H9 (cell line): ENCODE results near the gene LRMDA. TPM values are rescaled to one million over a fixed set of nuclear protein-coding genes. Genes with fewer than 3 reads are reported as not detected.

Experiments
- DNase-seq: peaks from one replicate; pipeline ENCODE4 v3.0.0-alpha.2; 2017
- H2AFZ ChIP-seq: one replicate; pipeline ENCODE4 v1.6.1; 2013; ENCODE audit warnings: mild to moderate bottlenecking, low read length, control low read depth, moderate library complexity
- H2AK5ac ChIP-seq: 2 replicates; pipeline ENCODE4 v1.6.1; 2013; ENCODE audit warnings: low read length, control low read depth, mixed read lengths; ENCODE audit not compliant: insufficient read length
- H2BK120ac ChIP-seq: one replicate; pipeline ENCODE4 v1.6.1; 2013; ENCODE audit warnings: low read depth, mild to moderate bottlenecking, low read length, control low read depth, inconsistent platforms; ENCODE audit not compliant: poor library complexity, severe bottlenecking
- H2BK12ac ChIP-seq: 2 replicates; pipeline ENCODE4 v1.6.1; 2013; ENCODE audit warnings: low read length, control low read depth, mixed read lengths, low read depth; ENCODE audit not compliant: insufficient read length
- H2BK15ac ChIP-seq: 2 replicates; pipeline ENCODE4 v1.6.1; 2013; ENCODE audit warnings: low read depth, low read length, control low read depth
- H2BK20ac ChIP-seq: one replicate; pipeline ENCODE4 v1.6.1; 2013; ENCODE audit warnings: low read depth, mild to moderate bottlenecking, low read length, control low read depth, inconsistent platforms; ENCODE audit not compliant: poor library complexity, severe bottlenecking
- H2BK5ac ChIP-seq: 2 replicates; pipeline ENCODE4 v1.6.1; 2013; ENCODE audit warnings: low read length, control low read depth, mixed read lengths; ENCODE audit not compliant: insufficient read length
- H3K14ac ChIP-seq: 2 replicates; pipeline ENCODE4 v1.6.1; 2013; ENCODE audit warnings: low read length, control low read depth; ENCODE audit not compliant: insufficient read depth
- H3K18ac ChIP-seq: 2 replicates; pipeline ENCODE4 v1.6.1; 2013; ENCODE audit warnings: low read depth, mild to moderate bottlenecking, mixed read lengths, low read length, control low read depth; ENCODE audit not compliant: insufficient read length
- H3K23ac ChIP-seq: 2 replicates; pipeline ENCODE4 v1.6.1; 2013; ENCODE audit warnings: low read length, control low read depth, mixed read lengths, low read depth; ENCODE audit not compliant: insufficient read length
- H3K23me2 ChIP-seq: 2 replicates; pipeline ENCODE4 v1.6.1; 2013; ENCODE audit warnings: low read depth, mild to moderate bottlenecking, mixed read lengths, low read length, control low read depth; ENCODE audit not compliant: insufficient read length, poor library complexity, severe bottlenecking
- H3K27ac ChIP-seq: 2 replicates; pipeline ENCODE4 v1.5.1; 2013; ENCODE audit warnings: low read length, control low read depth, mixed read lengths, low read depth; ENCODE audit not compliant: insufficient read length
- H3K27me3 ChIP-seq: 2 replicates; pipeline ENCODE4 v1.6.1; 2013; ENCODE audit warnings: low read length, control low read depth, inconsistent platforms; ENCODE audit not compliant: insufficient read depth
- H3K4ac ChIP-seq: 2 replicates; pipeline ENCODE4 v1.6.1; 2013; ENCODE audit warnings: low read depth, mild to moderate bottlenecking, control low read depth, inconsistent platforms, low read length, moderate library complexity
- H3K4me1 ChIP-seq: 2 replicates; pipeline ENCODE4 v1.6.1; 2013; ENCODE audit warnings: low read length, control low read depth, inconsistent platforms; ENCODE audit not compliant: insufficient read depth
- H3K4me2 ChIP-seq: 2 replicates; pipeline ENCODE4 v1.6.1; 2013; ENCODE audit warnings: low read length, control low read depth, mixed read lengths; ENCODE audit not compliant: insufficient read length, insufficient read depth
- H3K56ac ChIP-seq: 2 replicates; pipeline ENCODE4 v1.6.1; 2013; ENCODE audit warnings: low read depth, mild to moderate bottlenecking, mixed read lengths, low read length, control low read depth; ENCODE audit not compliant: insufficient read length
- H3K79me1 ChIP-seq: 2 replicates; pipeline ENCODE4 v1.6.1; 2013; ENCODE audit warnings: low read depth, mild to moderate bottlenecking, moderate library complexity, low read length, control low read depth, inconsistent platforms; ENCODE audit not compliant: insufficient read depth, poor library complexity, severe bottlenecking
- H3K79me2 ChIP-seq: 2 replicates; pipeline ENCODE4 v1.6.1; 2013; ENCODE audit warnings: low read length, control low read depth, inconsistent platforms; ENCODE audit not compliant: insufficient read depth
- H3K9ac ChIP-seq: 2 replicates; pipeline ENCODE4 v1.6.1; 2013; ENCODE audit warnings: low read length, control low read depth, mixed read lengths; ENCODE audit not compliant: insufficient read length; ENCODE audit errors: extremely low read depth
- H3K9me3 ChIP-seq: one replicate; pipeline ENCODE4 v1.6.1; 2013; ENCODE audit warnings: low read depth, low read length, inconsistent platforms; ENCODE audit not compliant: control insufficient read depth
- H3T11ph ChIP-seq: one replicate; pipeline ENCODE4 v1.6.1; 2013; ENCODE audit warnings: mild to moderate bottlenecking, low read length, control low read depth, inconsistent platforms
- H4K20me1 ChIP-seq: one replicate; pipeline ENCODE4 v1.6.1; 2013; ENCODE audit not compliant: control insufficient read depth, insufficient read length, insufficient read depth
- H4K5ac ChIP-seq: 2 replicates; pipeline ENCODE4 v1.6.1; 2013; ENCODE audit warnings: low read depth, mild to moderate bottlenecking, mixed read lengths, low read length, control low read depth; ENCODE audit not compliant: insufficient read length
- H4K8ac ChIP-seq: replicated peaks from 2 replicates; pipeline ENCODE4 v1.6.1; 2013; ENCODE audit warnings: low read length, control low read depth, mixed read lengths, low read depth; ENCODE audit not compliant: insufficient read length
- H4K91ac ChIP-seq: 2 replicates; pipeline ENCODE4 v1.6.1; 2013; ENCODE audit warnings: low read depth, mild to moderate bottlenecking, moderate library complexity, mixed read lengths, low read length, control low read depth; ENCODE audit not compliant: insufficient read length
- H3K27ac Mint-ChIP-seq, 3 experiments: 2 replicates in 2 of 3; 3 replicates in 1 of 3; pipeline ENCODE4 v1.8.0; 2020 to 2021; ENCODE audit warnings: mixed read lengths in 3 of 3, mild to moderate bottlenecking in 1 of 3, moderate library complexity in 1 of 3
- H3K27me3 Mint-ChIP-seq: 2 replicates; pipeline ENCODE4 v1.8.0; 2021; ENCODE audit warnings: low read depth, mild to moderate bottlenecking, moderate library complexity, mixed read lengths
- H3K36me3 Mint-ChIP-seq, 3 experiments: 2 replicates in 2 of 3; 3 replicates in 1 of 3; pipeline ENCODE4 v1.8.0; 2020 to 2021; ENCODE audit warnings: low read depth in 3 of 3, mixed read lengths in 3 of 3; ENCODE audit not compliant: insufficient read depth in 1 of 3
- H3K4me1 Mint-ChIP-seq, 2 experiments: 2 replicates each; pipeline ENCODE4 v1.8.0; 2020; ENCODE audit warnings: mixed read lengths in 2 of 2
- H3K4me3 Mint-ChIP-seq, 2 experiments: 2 replicates in 1 of 2; 3 replicates in 1 of 2; pipeline ENCODE4 v1.8.0; 2020 to 2021; ENCODE audit warnings: mild to moderate bottlenecking in 2 of 2, mixed read lengths in 2 of 2, moderate library complexity in 1 of 2
- H3K9me3 Mint-ChIP-seq, 2 experiments: 2 replicates in 1 of 2; 3 replicates in 1 of 2; pipeline ENCODE4 v1.8.0; 2020; ENCODE audit warnings: mild to moderate bottlenecking in 2 of 2, mixed read lengths in 2 of 2, moderate library complexity in 1 of 2
- CTCF ChIP-seq: fragments of 200-600 bp; sonication (generic); conservative IDR thresholded peaks from 3 replicates; pipeline ENCODE4 v1.8.0; 2021; ENCODE audit warnings: antibody characterized with exemption, mild to moderate bottlenecking
- WGBS: extraction: QIAGEN DNeasy Blood & Tissue Kit; methylation state at CpG from one replicate; pipeline ENCODE4 v1.1.7; 2013; ENCODE audit warnings: missing lambda C conversion rate, low lambda C conversion rate, mixed read lengths; ENCODE audit not compliant: insufficient read length; ENCODE audit errors: extremely low coverage; 5-methylcytosine and 5-hydroxymethylcytosine counted together
- total RNA-seq: library from RNA; stranded (reverse); gene quantifications from 2 replicates; pipeline ENCODE4 v1.2.1, GENCODE V29; 2021

The LRMDA gene
- total RNA-seq, 1 experiment from 2014 or later, result 1.8 TPM

- no peak overlapping the region for H4K8ac ChIP-seq
- H3K9ac ChIP-seq, result no peak overlapping the region
- H3K14ac ChIP-seq, result no peak overlapping the region
- H4K5ac ChIP-seq, result no peak overlapping the region
- no peak overlapping the region for H4K91ac ChIP-seq
- no peaks in the 10 kb centered on the region for H3K23me2 ChIP-seq
- H3K79me1 ChIP-seq, result no peaks in the 10 kb centered on the region
- H3K27me3 Mint-ChIP-seq, result peaks cover 1% of the 10 kb centered on the region
- no peaks in the 10 kb centered on the region for H3K36me3 Mint-ChIP-seq
- DNase-seq, result no peak
- no peaks in the 10 kb centered on the region for H4K20me1 ChIP-seq
- no peaks in the 10 kb centered on the region for H3K27me3 ChIP-seq
- no peak overlapping the region for H2BK12ac ChIP-seq
- no peaks in the 10 kb centered on the region for H3K9me3 ChIP-seq
- H3K4me3 Mint-ChIP-seq, result no peak overlapping the region
- H3K79me2 ChIP-seq, result no peaks in the 10 kb centered on the region
- no peak overlapping the region for H3K27ac ChIP-seq
- no peak overlapping the region for H2AK5ac ChIP-seq
- H3K27ac Mint-ChIP-seq, result no peak overlapping the region
- no peak for TF ChIP-seq CTCF
- H3T11ph ChIP-seq, result no peak overlapping the region
- no peaks in the 10 kb centered on the region for H3K4me1 ChIP-seq
- H2BK120ac ChIP-seq, result no peak overlapping the region
- H3K56ac ChIP-seq, result no peak overlapping the region
- H3K23ac ChIP-seq, result no peak overlapping the region
- no peak overlapping the region for H3K4me2 ChIP-seq
- no peaks in the 10 kb centered on the region for H3K9me3 Mint-ChIP-seq
- WGBS, result no CpG with 5 or more reads among the region's 6 CpGs
- H2BK20ac ChIP-seq, result no peak overlapping the region
- H3K4me1 Mint-ChIP-seq, result peaks cover 5 to 8% of the 10 kb centered on the region in 2 experiments
- H2BK5ac ChIP-seq, result no peak overlapping the region
- no peak overlapping the region for H2BK15ac ChIP-seq
- no peak overlapping the region for H2AFZ ChIP-seq
- no peak overlapping the region for H3K18ac ChIP-seq
- no peak overlapping the region for H3K4ac ChIP-seq
Measured at GRCh38 chr10:75928231-75928630, 496.8 kb downstream of the LRMDA start.
